ENCODE data around the gene RPS6KC1. TPM values are rescaled to one million over a fixed set of nuclear protein-coding genes. Genes with fewer than 3 reads are reported as not detected.

RPS6KC1 gene
- total and polyA plus RNA-seq, 2 donors (not counting 1 experiment from before 2014, with no cell fraction given): 2.4 to 19.0 TPM

GRCh38 chr1:213106298-213106697 is 55.3 kb downstream of the RPS6KC1 start:
- Mint-ChIP-seq H3K27me3 (no peaks in the 10 kb centered on the region), H3K27ac (no peak overlapping the region), H3K4me3 (no peak overlapping the region), H3K4me1 (peaks cover 22% of the 10 kb centered on the region), H3K9me3 (ENCODE audit: insufficient read depth) (no peaks in the 10 kb centered on the region)
- Histone ChIP-seq H3K36me3 (replicated peaks in 1 of 2; ENCODE audit: control extremely low read depth in 1 of 2, control insufficient read depth in 1 of 2, extremely low read depth in 1 of 2, insufficient read depth in 2 of 2, low read length in 1 of 2) (no peaks in the 10 kb centered on the region), H3K9me3 (ENCODE audit: control extremely low read depth in 1 of 3, control insufficient read depth in 2 of 3, insufficient read depth in 1 of 3, low read length in 2 of 3) (no peaks in the 10 kb centered on the region), H3K4me1 (ENCODE audit: control insufficient read depth in 2 of 2, insufficient read depth in 2 of 2, low read length in 2 of 2) (peaks cover 0 to 5% of the 10 kb centered on the region in 2 donors), H3K9ac (ENCODE audit: low read length) (no peak overlapping the region), H4K20me1 (ENCODE audit: control insufficient read depth, insufficient read depth, low read length, poor library complexity, severe bottlenecking) (no peaks in the 10 kb centered on the region), H3K27me3 (replicated peaks in 1 of 4; ENCODE audit: control extremely low read depth in 1 of 4, control insufficient read depth in 3 of 4, insufficient read depth in 4 of 4, low read length in 3 of 4) (no peaks in the 10 kb centered on the region), H2AFZ (ENCODE audit: insufficient read depth, low read depth, low read length, poor library complexity, severe bottlenecking) (no peak overlapping the region), H3K4me2 (replicated peaks; ENCODE audit: low read depth, low read length, poor library complexity, severe bottlenecking) (no peak overlapping the region), H3K4me3 (ENCODE audit: control extremely low read depth in 1 of 5, extremely low read depth in 1 of 5, insufficient read depth in 1 of 5, low read depth in 2 of 5, low read length in 4 of 5) (no peak overlapping the region), H3K79me2 (ENCODE audit: control insufficient read depth, insufficient read depth, low read length) (no peaks in the 10 kb centered on the region), H3K27ac (ENCODE audit: low read length in 2 of 2) (no peak overlapping the region)
- POLR2A ChIA-PET: no interaction called here
- CTCF ChIA-PET: interaction anchor here (1.2 kb wide), 1 partner anchor 18 kb away, joined by 3 read pairs; no protein-coding TSS in a partner anchor
- ATAC-seq (ENCODE audit: low read depth) (no peak), DNase-seq (no peak)
- intact Hi-C loops (cut with micrococcal nuclease): no loop called here
- no CpG with 5 or more reads among the region's 1 CpG for WGBS (ENCODE audit: insufficient coverage)
- TF ChIP-seq, protein P1, sequence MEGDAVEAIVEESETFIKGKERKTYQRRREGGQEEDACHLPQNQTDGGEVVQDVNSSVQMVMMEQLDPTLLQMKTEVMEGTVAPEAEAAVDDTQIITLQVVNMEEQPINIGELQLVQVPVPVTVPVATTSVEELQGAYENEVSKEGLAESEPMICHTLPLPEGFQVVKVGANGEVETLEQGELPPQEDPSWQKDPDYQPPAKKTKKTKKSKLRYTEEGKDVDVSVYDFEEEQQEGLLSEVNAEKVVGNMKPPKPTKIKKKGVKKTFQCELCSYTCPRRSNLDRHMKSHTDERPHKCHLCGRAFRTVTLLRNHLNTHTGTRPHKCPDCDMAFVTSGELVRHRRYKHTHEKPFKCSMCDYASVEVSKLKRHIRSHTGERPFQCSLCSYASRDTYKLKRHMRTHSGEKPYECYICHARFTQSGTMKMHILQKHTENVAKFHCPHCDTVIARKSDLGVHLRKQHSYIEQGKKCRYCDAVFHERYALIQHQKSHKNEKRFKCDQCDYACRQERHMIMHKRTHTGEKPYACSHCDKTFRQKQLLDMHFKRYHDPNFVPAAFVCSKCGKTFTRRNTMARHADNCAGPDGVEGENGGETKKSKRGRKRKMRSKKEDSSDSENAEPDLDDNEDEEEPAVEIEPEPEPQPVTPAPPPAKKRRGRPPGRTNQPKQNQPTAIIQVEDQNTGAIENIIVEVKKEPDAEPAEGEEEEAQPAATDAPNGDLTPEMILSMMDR (IDR thresholded peaks at IDR 0.05): no peak
- TF ChIP-seq EZH2 (IDR thresholded peaks at IDR 0.05; ENCODE audit: borderline replicate concordance, insufficient read depth, low read depth, low read length, poor library complexity, severe bottlenecking): no peak

DNA sequence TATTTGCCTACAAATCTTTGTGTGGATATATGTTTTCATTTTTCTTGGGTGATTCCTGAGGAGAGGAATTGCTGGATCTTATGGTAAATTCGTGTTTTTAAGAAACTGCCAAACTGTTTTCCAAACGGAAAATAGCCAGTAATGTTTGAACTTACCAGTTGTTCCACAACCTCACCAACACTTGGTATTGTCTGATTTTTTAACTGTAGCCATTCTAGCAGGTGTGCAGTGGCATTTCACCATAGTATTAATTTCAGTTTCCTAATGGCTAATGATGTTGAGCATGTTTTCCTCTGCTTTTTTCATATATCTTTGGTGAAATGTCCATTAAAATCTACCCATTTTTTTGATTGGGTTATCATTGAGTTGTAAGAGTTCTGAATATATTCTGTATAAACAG is 56.6 kb downstream of the RPS6KC1 start:
- peaks cover 0 to 5% of the 10 kb centered on the region in 2 donors for H3K4me1 ChIP-seq (ENCODE audit: control insufficient read depth in 2 of 2, insufficient read depth in 2 of 2, low read length in 2 of 2)
- no peaks in the 10 kb centered on the region for H3K9me3 ChIP-seq (ENCODE audit: control extremely low read depth in 1 of 3, control insufficient read depth in 2 of 3, insufficient read depth in 1 of 3, low read length in 2 of 3)
- no peaks in the 10 kb centered on the region for H4K20me1 ChIP-seq (ENCODE audit: control insufficient read depth, insufficient read depth, low read length, poor library complexity, severe bottlenecking)
- no peak overlapping the region for H2AFZ ChIP-seq (ENCODE audit: insufficient read depth, low read depth, low read length, poor library complexity, severe bottlenecking)
- Mint-ChIP-seq H3K4me1 (peaks cover 26% of the 10 kb centered on the region), H3K27me3 (no peaks in the 10 kb centered on the region), H3K4me3 (no peak overlapping the region), H3K9me3 (ENCODE audit: insufficient read depth) (no peaks in the 10 kb centered on the region), H3K27ac (no peak overlapping the region)
- ATAC-seq (ENCODE audit: low read depth) (no peak), DNase-seq (no peak)
- no peak overlapping the region for H3K4me2 ChIP-seq (replicated peaks; ENCODE audit: low read depth, low read length, poor library complexity, severe bottlenecking)
- intact Hi-C loops (cut with micrococcal nuclease): no loop called here
- TF ChIP-seq, protein P1 (IDR thresholded peaks at IDR 0.05): no peak
- ChIA-PET POLR2A (no interaction called here), CTCF (no interaction called here)
- no peaks in the 10 kb centered on the region for H3K36me3 ChIP-seq (replicated peaks in 1 of 2; ENCODE audit: control extremely low read depth in 1 of 2, control insufficient read depth in 1 of 2, extremely low read depth in 1 of 2, insufficient read depth in 2 of 2, low read length in 1 of 2)
- no peak overlapping the region for H3K27ac ChIP-seq (ENCODE audit: low read length in 2 of 2)
- no peak overlapping the region for H3K4me3 ChIP-seq (ENCODE audit: control extremely low read depth in 1 of 5, extremely low read depth in 1 of 5, insufficient read depth in 1 of 5, low read depth in 2 of 5, low read length in 4 of 5)
- H3K27me3 ChIP-seq (replicated peaks in 1 of 4; ENCODE audit: control extremely low read depth in 1 of 4, control insufficient read depth in 3 of 4, insufficient read depth in 4 of 4, low read length in 3 of 4): no peaks in the 10 kb centered on the region
- WGBS (ENCODE audit: insufficient coverage): no CpG with 5 or more reads among the region's 2 CpGs
- no peak overlapping the region for H3K9ac ChIP-seq (ENCODE audit: low read length)
- no peaks in the 10 kb centered on the region for H3K79me2 ChIP-seq (ENCODE audit: control insufficient read depth, insufficient read depth, low read length)
